WERI-Rb-1 (cell line): Measurements from ENCODE around the gene CACNA1H.

ENCODE experiments used
- DNase-seq: peaks from one replicate; pipeline ENCODE4 v3.0.0-alpha.2; 2020
- H3K27ac ChIP-seq: fragments of 250-450 bp; sonication (Bioruptor Pico); 2 replicates; pipeline ENCODE4 v1.5.1; 2020; ENCODE audit warnings: mild to moderate bottlenecking, moderate library complexity
- H3K27me3 ChIP-seq: fragments of 250-450 bp; sonication (Bioruptor Pico); 2 replicates; pipeline ENCODE4 v1.5.1; 2021; ENCODE audit warnings: mild to moderate bottlenecking, low read depth, moderate library complexity; ENCODE audit not compliant: insufficient read depth, severe bottlenecking
- H3K36me3 ChIP-seq: fragments of 250-450 bp; sonication (Bioruptor Pico); 2 replicates; pipeline ENCODE4 v1.5.1; 2020; ENCODE audit warnings: mild to moderate bottlenecking, moderate library complexity
- H3K4me3 ChIP-seq: 2 replicates; pipeline ENCODE4 v1.5.1; 2011; ENCODE audit warnings: low read depth, mild to moderate bottlenecking, control low read depth, low read length
- H3K9me3 ChIP-seq: fragments of 250-450 bp; sonication (Bioruptor Pico); 2 replicates; pipeline ENCODE4 v1.5.1; 2021; ENCODE audit warnings: mild to moderate bottlenecking, moderate library complexity; ENCODE audit not compliant: severe bottlenecking
- CTCF ChIP-seq: IDR thresholded peaks from 2 replicates; pipeline ENCODE4 v1.5.1; 2011; ENCODE audit warnings: low read depth, mild to moderate bottlenecking, control low read depth, inconsistent platforms, low read length

The CACNA1H gene

GRCh38 chr16:1107731-1108130 lies 45.2 kb upstream of the CACNA1H start:
- H3K27ac ChIP-seq = peak overlapping the region; percentile 84
- no peaks in the 10 kb centered on the region for H3K9me3 ChIP-seq
- no peak for DNase-seq
- H3K4me3 ChIP-seq = no peak overlapping the region
- no peaks in the 10 kb centered on the region for H3K36me3 ChIP-seq
- no peaks in the 10 kb centered on the region for H3K27me3 ChIP-seq
- no peak for TF ChIP-seq CTCF

- Histone ChIP-seq H3K27me3 (no peaks in the 10 kb centered on the region), H3K27ac (peak overlapping the region; percentile 84), H3K9me3 (no peaks in the 10 kb centered on the region), H3K36me3 (no peaks in the 10 kb centered on the region), H3K4me3 (no peak overlapping the region)
- peak; percentile 98 for DNase-seq
- TF ChIP-seq CTCF = no peak
Observed at GRCh38 chr16:1108299-1109252, 44.3 kb upstream of the CACNA1H start.

- H3K9me3 ChIP-seq = no peaks in the 10 kb centered on the region
- DNase-seq = no peak
- H3K27me3 ChIP-seq = no peaks in the 10 kb centered on the region
- TF ChIP-seq CTCF = no peak
- H3K27ac ChIP-seq = no peak overlapping the region; the same call in 1 of the 2 replicates
- no peak overlapping the region for H3K4me3 ChIP-seq
- no peaks in the 10 kb centered on the region for H3K36me3 ChIP-seq
Observed at GRCh38 chr16:1109648-1110047, 43.3 kb upstream of the CACNA1H start.

GRCh38 chr16:1112506-1113184 lies 40.3 kb upstream of the CACNA1H start:
- Histone ChIP-seq H3K9me3 (no peaks in the 10 kb centered on the region), H3K36me3 (no peaks in the 10 kb centered on the region), H3K27me3 (no peaks in the 10 kb centered on the region), H3K4me3 (no peak overlapping the region), H3K27ac (no peak overlapping the region)
- no peak for TF ChIP-seq CTCF
- no peak for DNase-seq

- DNase-seq = no peak
- Histone ChIP-seq H3K27ac (no peak overlapping the region), H3K36me3 (no peaks in the 10 kb centered on the region), H3K27me3 (no peaks in the 10 kb centered on the region), H3K9me3 (no peaks in the 10 kb centered on the region), H3K4me3 (no peak overlapping the region)
- no peak for TF ChIP-seq CTCF
Observed at GRCh38 chr16:1113489-1113888, 39.4 kb upstream of the CACNA1H start.
